Stimulated activated CD4-positive, alpha-beta T cell treated with anti-CD3 and anti-CD28 coated beads, Interleukin-4, amount 100 ng/mL, for 24 hours (primary cell): ENCODE data around the gene WIPI1.
"Not testable (repeated sequence)": the region's sequence is repeated elsewhere in the genome, so short reads cannot be mapped to it uniquely, and the experiment has no call there.

Experiments used
- DNase-seq: peaks from one replicate; pipeline ENCODE4 v3.0.0-alpha.2; 2020

WIPI1 gene

DNA sequence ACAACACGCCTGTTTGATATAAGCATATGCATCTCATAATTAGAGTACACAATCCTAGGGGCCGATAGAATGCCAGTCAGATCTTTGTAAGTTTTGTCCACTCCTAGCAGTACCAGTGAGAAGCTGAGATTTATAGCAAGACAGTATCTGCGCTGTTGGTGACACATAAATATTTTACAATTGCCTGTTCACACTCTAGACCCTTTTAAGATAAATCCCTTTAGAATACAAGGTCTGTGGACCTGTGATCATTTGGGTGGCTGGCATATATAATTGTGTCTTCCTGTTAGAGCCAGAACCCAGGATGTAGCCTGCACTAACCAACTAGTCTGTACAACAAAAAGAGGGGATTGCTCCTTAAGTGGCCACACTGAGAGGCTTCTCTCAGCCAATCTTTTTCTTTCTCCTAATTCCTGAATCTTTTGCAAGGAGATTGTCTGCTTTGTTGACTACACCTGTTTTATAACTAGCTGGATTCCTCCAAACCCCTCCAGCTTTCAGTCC lies 74.7 kb downstream of the WIPI1 start:
- no peak for DNase-seq

DNA sequence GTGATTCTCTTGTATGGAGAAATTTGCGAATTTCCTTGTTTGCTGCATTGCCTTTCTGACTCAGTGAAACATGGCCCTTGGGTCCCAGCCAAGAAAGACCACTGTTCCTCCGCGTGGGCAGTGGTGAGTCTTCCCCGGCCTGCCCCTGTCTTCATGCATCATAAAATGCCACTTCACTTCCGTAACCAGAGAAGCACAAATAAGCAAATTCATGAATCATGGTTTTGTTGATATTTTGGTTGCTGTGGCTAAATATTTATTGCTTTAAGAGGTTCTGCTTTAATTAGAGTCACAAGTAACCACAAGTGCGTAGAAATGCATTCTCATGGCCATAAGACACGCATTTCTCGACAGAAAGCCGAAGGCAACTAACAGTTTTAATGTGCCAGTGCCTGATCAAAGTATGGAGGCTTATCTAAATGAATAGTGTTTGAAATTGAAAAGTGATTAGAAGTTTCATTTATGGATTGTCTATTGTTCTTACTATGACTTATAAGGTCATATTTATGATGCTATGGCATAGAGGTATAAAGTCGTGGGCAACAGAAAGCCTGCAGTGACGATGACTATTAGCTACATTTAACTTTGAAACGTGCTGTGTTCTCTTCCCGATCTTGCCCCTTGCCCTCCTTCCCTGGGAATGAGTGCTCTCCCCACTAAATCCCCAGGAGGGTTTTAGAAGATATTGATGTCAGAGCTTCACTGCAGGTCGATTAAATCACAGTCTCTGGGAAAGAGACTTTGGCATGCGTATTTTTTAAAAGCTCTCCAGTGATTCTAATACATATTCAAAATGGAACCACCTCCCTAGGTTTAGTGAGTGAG lies 76.0 kb downstream of the WIPI1 start:
- peak; percentile 23 for DNase-seq

DNA sequence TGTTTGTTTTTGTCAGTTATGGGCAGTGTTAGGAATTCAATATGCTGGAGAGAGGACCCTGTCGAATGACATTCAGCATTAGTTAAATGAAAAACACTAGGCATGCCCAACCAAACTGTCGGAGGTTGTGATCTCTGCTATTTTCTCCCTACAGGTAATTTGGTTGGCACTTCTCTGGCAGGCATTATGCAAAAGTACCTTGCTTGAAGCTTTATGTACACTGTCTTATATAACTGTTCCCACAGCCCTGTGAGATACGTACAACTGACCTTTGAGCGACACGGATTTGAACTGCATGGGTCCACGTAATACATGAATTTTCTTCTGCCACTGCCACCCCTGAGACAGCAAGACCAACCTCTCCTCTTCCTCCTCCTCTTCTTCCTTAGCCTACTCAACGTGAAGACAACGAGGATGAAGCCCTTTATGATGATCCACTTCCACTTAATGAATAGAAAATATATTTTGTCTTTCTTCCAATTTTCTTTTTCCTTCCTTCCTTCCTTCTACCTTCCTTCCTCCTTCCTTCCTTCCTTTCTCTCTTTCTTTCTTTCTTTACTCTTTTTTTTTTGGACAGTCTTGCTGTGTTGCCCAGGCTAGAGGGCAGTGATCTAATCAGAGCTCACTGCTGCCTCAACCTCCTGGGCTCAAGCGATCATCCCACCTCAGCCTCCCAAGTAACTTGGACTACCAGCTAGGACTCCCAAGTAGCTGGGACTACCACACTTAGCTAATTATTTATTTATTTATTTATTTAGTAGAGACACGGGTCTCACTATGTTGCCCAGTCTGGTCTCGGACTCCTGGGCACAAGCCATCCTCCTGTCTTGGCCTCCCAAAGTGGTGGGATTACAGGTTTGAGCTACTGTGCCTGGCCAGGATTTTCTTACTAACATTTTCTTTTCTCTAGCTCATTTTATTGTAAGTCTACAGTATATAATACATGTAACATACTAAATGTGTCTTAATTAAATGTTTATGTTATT lies 77.3 kb downstream of the WIPI1 start:
- no peak for DNase-seq

DNA sequence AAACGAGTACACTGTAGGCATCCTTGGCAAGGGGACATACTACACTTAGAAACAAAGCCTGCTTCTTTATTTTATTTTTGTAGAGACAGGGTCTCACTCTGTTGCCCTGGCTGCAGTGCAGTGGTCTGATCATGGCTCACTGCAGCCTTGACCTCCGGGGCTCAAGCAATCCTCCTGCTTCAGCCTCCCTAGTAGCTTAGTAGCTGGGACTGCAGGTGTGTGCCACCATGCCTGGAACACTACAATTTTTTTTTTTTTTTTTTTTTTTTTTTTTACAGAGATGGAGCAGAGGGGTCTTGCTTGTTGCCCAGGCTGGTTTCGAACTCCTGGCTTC lies 78.2 kb downstream of the WIPI1 start:
- DNase-seq, result no peak

DNA sequence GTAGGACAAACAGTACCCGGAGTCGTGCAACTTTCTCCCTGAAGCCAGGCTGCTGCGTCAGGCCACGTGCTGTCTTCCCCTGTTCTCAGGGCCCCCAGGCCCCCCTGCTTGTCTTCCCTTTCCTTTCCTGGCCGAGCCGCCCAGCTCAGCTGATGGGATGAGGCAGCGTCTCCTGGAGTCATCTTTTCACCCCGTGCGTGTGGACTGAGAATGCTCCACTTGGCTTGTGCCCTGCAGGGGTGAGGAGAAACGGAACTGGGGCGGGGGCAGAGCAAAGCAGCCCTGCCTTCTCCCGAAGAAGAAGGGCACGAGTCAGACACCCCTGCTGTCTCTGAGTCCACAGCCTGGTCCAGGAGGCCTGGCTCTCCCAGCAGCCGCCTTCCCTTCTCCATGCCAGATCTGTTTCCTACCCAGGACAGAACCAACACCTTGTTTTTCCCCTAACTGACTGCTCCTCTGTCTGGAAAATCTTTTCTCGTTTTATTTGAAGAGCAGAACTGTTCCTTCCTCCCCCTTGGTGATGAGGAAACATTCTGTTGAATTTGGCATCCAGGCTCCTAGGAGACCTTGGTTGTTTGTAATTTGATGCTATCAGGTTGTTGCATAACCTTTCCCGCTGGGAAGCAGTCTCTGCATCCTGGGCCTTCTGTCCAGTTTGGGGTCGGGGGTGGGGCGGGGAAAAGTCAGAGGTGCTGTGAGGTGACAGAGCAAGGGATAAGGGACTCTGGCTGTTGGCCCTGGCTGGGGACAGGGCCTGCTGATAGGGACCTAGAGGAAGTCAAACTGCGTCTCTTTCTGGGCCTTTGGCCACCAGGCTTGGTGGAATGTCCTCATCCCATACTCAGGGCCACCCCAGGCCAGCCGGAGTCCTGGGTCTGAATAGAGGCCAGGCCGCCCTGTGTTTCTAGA lies 78.8 kb downstream of the WIPI1 start:
- no peak for DNase-seq

DNA sequence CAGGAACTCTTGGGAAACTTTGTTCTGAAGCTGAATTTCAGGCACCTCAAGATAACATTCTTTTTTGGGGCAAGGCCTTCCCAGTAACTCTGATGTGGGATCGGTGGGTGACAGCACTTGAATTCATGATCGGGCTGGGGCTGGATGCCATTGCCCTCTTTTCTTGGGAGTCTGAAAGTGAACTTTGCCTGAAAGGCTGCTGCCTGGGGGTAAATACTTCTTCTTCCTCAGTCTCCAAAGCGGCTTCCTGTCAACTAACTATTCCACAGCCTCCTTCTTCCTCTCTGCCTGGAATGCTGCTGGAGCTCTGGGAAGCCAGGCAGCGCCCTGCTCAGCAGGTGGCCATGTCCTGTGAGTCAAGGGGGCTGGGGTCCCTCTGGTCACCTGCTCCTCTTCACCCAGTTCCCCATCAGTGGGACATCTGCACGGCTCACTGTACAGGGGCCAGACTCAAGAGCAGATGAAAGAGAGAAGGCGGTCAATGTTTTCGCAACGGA lies 79.5 kb downstream of the WIPI1 start:
- no peak for DNase-seq

DNA sequence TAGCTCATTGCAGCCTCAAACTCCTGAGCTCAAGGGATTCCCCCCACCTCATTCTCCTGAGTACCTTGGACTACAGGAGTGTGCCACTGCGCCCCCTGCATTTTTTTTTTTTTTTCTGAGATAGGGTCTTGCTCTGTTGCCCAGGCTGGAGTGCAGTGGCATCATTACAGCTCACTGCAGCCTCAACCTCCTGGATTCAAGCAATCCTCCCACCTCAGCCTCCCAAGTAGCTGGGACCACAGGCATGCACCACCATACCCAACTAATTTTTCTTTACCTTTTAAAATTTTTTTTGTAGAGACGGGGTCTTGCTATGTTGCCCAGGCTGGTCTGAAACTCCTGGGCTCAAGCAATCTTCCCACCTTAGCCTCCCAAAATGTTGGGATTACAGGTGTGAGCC lies 81.1 kb downstream of the WIPI1 start:
- DNase-seq, result not testable (repeated sequence)

DNA sequence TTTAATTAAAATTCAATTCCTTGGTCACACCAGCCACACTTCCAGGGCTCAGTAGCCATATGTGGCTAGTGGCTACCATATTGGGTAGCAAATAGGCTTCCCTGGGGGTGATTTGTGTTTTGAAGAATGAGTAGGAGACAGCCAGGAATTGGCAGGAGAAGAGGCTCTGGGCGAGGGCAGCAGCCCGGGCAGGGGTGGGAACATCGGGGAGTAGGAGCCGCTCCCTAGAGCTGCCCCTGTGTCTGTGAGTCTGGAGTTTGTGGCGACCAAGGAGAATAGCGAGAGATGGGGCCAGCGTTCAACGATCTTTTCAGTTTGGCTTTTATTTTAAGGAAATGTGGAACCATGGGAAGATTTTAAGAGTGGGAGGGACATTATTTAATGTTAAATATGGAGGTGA lies 81.7 kb downstream of the WIPI1 start:
- DNase-seq, result no peak
